Spleen (tissue), 11 donors: Measurements from ENCODE around the gene SDK1. TPM values are rescaled to one million over a fixed set of nuclear protein-coding genes. Genes with fewer than 3 reads are reported as not detected.

ENCODE experiments used
- DNase-seq: peaks from one replicate; pipeline ENCODE4 v3.0.0-alpha.2; 2020
- H3K27ac ChIP-seq, 8 donors: fragments of 200-600 bp; sonication (generic) in 7 of 8; 1 replicate in 4 of 8; 2 replicates in 4 of 8; pipeline versions ENCODE4 v1.5.0 to v1.8.0; 2016 to 2021; ENCODE audit warnings: inconsistent platforms in 4 of 8, mild to moderate bottlenecking in 4 of 8, moderate library complexity in 1 of 8
- H3K27me3 ChIP-seq, 7 donors: fragments of 200-600 bp; sonication (generic) in 6 of 7; replicated peaks in 1 of 7; 1 replicate in 4 of 7; 2 replicates in 3 of 7; pipeline versions ENCODE4 v1.5.0 to v1.8.0; 2016 to 2021; ENCODE audit warnings: inconsistent platforms in 3 of 7, mild to moderate bottlenecking in 1 of 7
- H3K36me3 ChIP-seq, 6 donors: fragments of 200-600 bp; sonication (generic) in 5 of 6; 1 replicate in 4 of 6; 2 replicates in 2 of 6; pipeline versions ENCODE4 v1.5.0 to v1.8.0; 2016 to 2021; ENCODE audit warnings: inconsistent platforms in 2 of 6
- H3K4me1 ChIP-seq, 6 donors: fragments of 200-600 bp; sonication (generic) in 5 of 6; 1 replicate in 3 of 6; 2 replicates in 3 of 6; pipeline versions ENCODE4 v1.5.0 to v1.8.0; 2016 to 2021; ENCODE audit warnings: inconsistent platforms in 3 of 6
- H3K4me3 ChIP-seq, 8 donors: fragments of 200-600 bp; sonication (generic) in 7 of 8; 1 replicate in 4 of 8; 2 replicates in 4 of 8; pipeline versions ENCODE4 v1.5.0 to v1.8.0; 2016 to 2021; ENCODE audit warnings: inconsistent platforms in 4 of 8, mild to moderate bottlenecking in 4 of 8, moderate library complexity in 2 of 8
- H3K9me3 ChIP-seq, 8 donors: fragments of 200-600 bp; sonication (generic) in 7 of 8; 1 replicate in 4 of 8; 2 replicates in 4 of 8; pipeline versions ENCODE4 v1.5.0 to v1.8.0; 2016 to 2021; ENCODE audit warnings: inconsistent platforms in 4 of 8
- CTCF ChIP-seq, 11 experiments: fragments of 200-600 bp in 7 of 11; fragments of 450-650 bp in 4 of 11; sonication (generic) in 4 of 11; IDR thresholded peaks in 8 of 11; conservative IDR thresholded peaks in 3 of 11; 1 replicate in 7 of 11; 2 replicates in 4 of 11; pipeline versions ENCODE4 v1.4.0 to v1.8.0; 2016 to 2021; ENCODE audit warnings: antibody characterized with exemption in 11 of 11, inconsistent platforms in 4 of 11, mild to moderate bottlenecking in 1 of 11
- POLR2A ChIP-seq, 3 donors: fragments of 450-650 bp; IDR thresholded peaks; one replicate each; pipeline ENCODE4 v1.5.1; 2017; ENCODE audit warnings: antibody characterized with exemption in 3 of 3, mild to moderate bottlenecking in 1 of 3
- POLR2AphosphoS5 ChIP-seq, 3 donors: sonication (generic); formaldehyde crosslinking; IDR thresholded peaks; one replicate each; pipeline ENCODE4 v1.5.1; 2017; ENCODE audit warnings: antibody characterized with exemption in 3 of 3
- WGBS, 5 donors: extraction: QIAGEN DNeasy Blood & Tissue Kit in 3 of 5; methylation state at CpG; one replicate each; pipeline versions ENCODE4 v1.1.5 to v1.1.7; 2013 to 2018; 5-methylcytosine and 5-hydroxymethylcytosine counted together
- intact Hi-C: fragments of 100-400 bp; cut with DNase I; formaldehyde crosslinking; loops from one replicate; pipeline ENCODE4 v1.15.0; 2023; ENCODE audit warnings: low total_unique reads
- polyA plus RNA-seq, 3 donors: library from polyadenylated mRNA; stranded (reverse); fragments of 200-250 nt; gene quantifications; one replicate each; pipeline ENCODE4 v1.2.1, GENCODE V29; 2013
- total RNA-seq, 7 donors: library from RNA; depleted of rRNA in 3 of 7; stranded (reverse); fragments of >200 nt in 3 of 7; fragmentation: NEBNext Ultra II Directional in 4 of 7; extraction: Animal tissue kit (Norgen Biotek cat#: 25700) in 4 of 7; gene quantifications; one replicate each; pipeline versions ENCODE4 v1.1.0 to v1.2.1, GENCODE V29; 2016 to 2021
- donor health status: healthy with polysubstance abuse.
- donor health status: DM: no; HTN: no; CAD: no; lungs with moderate emphysema.
- donor health status: DM: no; HTN: no; CAD: no.
- donor health status: Bipolar disorder and iron deficiency.
- donor health status: healthy.
- donor health status: DM: no; HTN: no; CAD: no.
- donor health status: DM: yes; HTN: yes; CAD: no.

Gene SDK1
- total and polyA plus RNA-seq, 10 donors: 3.2 to 54.1 (median 35.1) TPM

GRCh38 chr7:4202154-4202736 is 901.2 kb downstream of the SDK1 start:
- no peaks in the 10 kb centered on the region for H3K27me3 ChIP-seq
- no peak overlapping the region for H3K4me3 ChIP-seq
- no peaks in the 10 kb centered on the region for H3K4me1 ChIP-seq
- intact Hi-C loops: no loop called here
- 87 to 93% (median 90%) methylated on average over 14 to 16 of the region's 16 CpGs for WGBS, 5 donors
- H3K36me3 ChIP-seq: peaks cover 0 to 4% (median 0%) of the 10 kb centered on the region in 6 donors
- no peak for DNase-seq
- peaks cover 0 to 11% (median 0%) of the 10 kb centered on the region in 8 donors for H3K9me3 ChIP-seq
- H3K27ac ChIP-seq: no peak overlapping the region
- TF ChIP-seq CTCF (IDR thresholded peaks at IDR 0.05 in 8 of 11, conservative IDR thresholded peaks at IDR 0.05 in 3 of 11) (no peak), POLR2AphosphoS5 (IDR thresholded peaks at IDR 0.05) (no peak), POLR2A (IDR thresholded peaks at IDR 0.05) (no peak)

GRCh38 chr7:4202954-4203353 is 901.9 kb downstream of the SDK1 start:
- intact Hi-C loops: no loop called here
- Histone ChIP-seq H3K4me3 (no peak overlapping the region), H3K9me3 (peaks cover 0 to 11% (median 0%) of the 10 kb centered on the region in 8 donors), H3K4me1 (no peaks in the 10 kb centered on the region), H3K36me3 (peaks cover 0 to 4% (median 0%) of the 10 kb centered on the region in 6 donors), H3K27ac (no peak overlapping the region), H3K27me3 (no peaks in the 10 kb centered on the region)
- 86 to 90% (median 89%) methylated on average over 9 to 16 of the region's 16 CpGs for WGBS, 5 donors
- no peak for TF ChIP-seq POLR2A (IDR thresholded peaks at IDR 0.05)
- TF ChIP-seq CTCF (IDR thresholded peaks at IDR 0.05 in 8 of 11, conservative IDR thresholded peaks at IDR 0.05 in 3 of 11): no peak
- TF ChIP-seq POLR2AphosphoS5 (IDR thresholded peaks at IDR 0.05): no peak
- no peak for DNase-seq

- Histone ChIP-seq H3K36me3 (peaks cover 0 to 8% (median 2%) of the 10 kb centered on the region in 6 donors), H3K27ac (no peak overlapping the region), H3K4me3 (no peak overlapping the region), H3K27me3 (no peaks in the 10 kb centered on the region), H3K9me3 (peaks cover 0 to 11% (median 0%) of the 10 kb centered on the region in 8 donors), H3K4me1 (no peaks in the 10 kb centered on the region)
- DNase-seq: no peak
- WGBS, 5 donors: 85 to 95% (median 91%) methylated on average over 29 of the region's 29 CpGs
- TF ChIP-seq POLR2A (IDR thresholded peaks at IDR 0.05) (no peak), CTCF (IDR thresholded peaks at IDR 0.05 in 8 of 11, conservative IDR thresholded peaks at IDR 0.05 in 3 of 11) (no peak), POLR2AphosphoS5 (IDR thresholded peaks at IDR 0.05) (no peak)
- intact Hi-C loops: no loop called here
These were observed 902.8 kb downstream of the SDK1 start for GRCh38 chr7:4203626-4204512.
